Measurements from ENCODE around the gene NHS. TPM values are rescaled to one million over a fixed set of nuclear protein-coding genes. Genes with fewer than 3 reads are reported as not detected.

Gene NHS
- polyA plus RNA-seq, 2 of the 4 experiments (the other 2 are of a cell fraction): 3.6 to 5.0 TPM

- Histone ChIP-seq H3K9me3 (no peaks in the 10 kb centered on the region), H3K4me2 (no peak overlapping the region), H3K4me3 (no peak overlapping the region), H3K4me1 (peaks cover 29% of the 10 kb centered on the region; the same call in 2 of the 3 replicates), H3K27ac (no peak overlapping the region)
- ChIA-PET CTCF (interaction anchor here (0.8 to 1.3 kb wide), 2 partner anchors 47 to 463 kb away, joined by 3 to 4 read pairs; no protein-coding TSS in a partner anchor), POLR2A (no interaction called here)
- FAIRE-seq (no peak), ATAC-seq (no peak), DNase-seq (ENCODE audit: low read depth in 1 of 2, low spot score in 1 of 2) (no peak)
- TF ChIP-seq CHD4 (IDR thresholded peaks at IDR 0.05; ENCODE audit: borderline replicate concordance) (no peak), ZFP36 (IDR thresholded peaks at IDR 0.05; ENCODE audit: borderline replicate concordance, partially characterized antibody) (no peak), PHF8 (IDR thresholded peaks at IDR 0.05; ENCODE audit: borderline replicate concordance, low read depth) (no peak), KDM1A (IDR thresholded peaks at IDR 0.05; ENCODE audit: low read depth) (no peak), EP300 (IDR thresholded peaks at IDR 0.05) (no peak), ESRRA (IDR thresholded peaks at IDR 0.05; ENCODE audit: borderline replicate concordance, low read length) (no peak), BHLHE40 (IDR thresholded peaks at IDR 0.05; ENCODE audit: low read depth, low read length) (no peak), CHD2 (IDR thresholded peaks at IDR 0.05; ENCODE audit: low read length, partially characterized antibody) (no peak), JUNB (IDR thresholded peaks at IDR 0.05) (no peak), BCL3 (IDR thresholded peaks at IDR 0.05) (no peak)
- WGBS (ENCODE audit: missing lambda C conversion rate): 90% methylated on average over 2 of the region's 2 CpGs
Measured at GRCh38 chrX:17705211-17705610, 330.2 kb downstream of the NHS start.

- TF ChIP-seq CHD4 (IDR thresholded peaks at IDR 0.05; ENCODE audit: borderline replicate concordance): no peak
- no peak for TF ChIP-seq CBX8 (IDR thresholded peaks at IDR 0.05)
- peak; percentile 35 to 63; a peak in 2 of 4 replicates for TF ChIP-seq CEBPB (IDR thresholded peaks at IDR 0.05)
- H3K4me2 ChIP-seq: peak overlapping the region; percentile 44
- WGBS (ENCODE audit: missing lambda C conversion rate): 89% methylated on average over 4 of the region's 4 CpGs
- DNase-seq (ENCODE audit: low read depth in 1 of 2, low spot score in 1 of 2) (peak; percentile 15 to 55), FAIRE-seq (no peak), ATAC-seq (peak; percentile 75 to 87)
- H3K9me3 ChIP-seq: no peaks in the 10 kb centered on the region
- no peak overlapping the region for H3K4me3 ChIP-seq
- ChIA-PET CTCF (interaction anchor here (1.3 to 1.6 kb wide), 2 partner anchors 15 to 585 kb away, joined by 4 to 5 read pairs; no protein-coding TSS in a partner anchor), POLR2A (no interaction called here)
- H3K27ac ChIP-seq: peak overlapping the region in 1 of 2 experiments; percentile 37; a peak in 2 of 6 replicates
- H3K4me1 ChIP-seq: peaks cover 29% of the 10 kb centered on the region; the same call in 2 of the 3 replicates
Measured at GRCh38 chrX:17706676-17707075, 331.7 kb downstream of the NHS start.

GRCh38 chrX:17707731-17708130 lies 332.7 kb downstream of the NHS start:
- TF ChIP-seq CEBPB (IDR thresholded peaks at IDR 0.05) (no peak), ZFP36 (IDR thresholded peaks at IDR 0.05; ENCODE audit: borderline replicate concordance, partially characterized antibody) (no peak), CBX8 (IDR thresholded peaks at IDR 0.05) (no peak), RAD21 (conservative IDR thresholded peaks at IDR 0.05 in 1 of 2, IDR thresholded peaks at IDR 0.05 in 1 of 2) (no peak)
- ChIA-PET CTCF (interaction anchor here (1.3 kb wide), 1 partner anchor 586 kb away, joined by 5 read pairs; no protein-coding TSS in a partner anchor), POLR2A (no interaction called here)
- Histone ChIP-seq H3K27ac (0 out of 6 replicates have a peak overlapping the region, but pooled peaks of 1 of the 2 experiments have one; percentile 2), H3K4me1 (peaks cover 23% of the 10 kb centered on the region; the same call in 2 of the 3 replicates), H3K9me3 (no peaks in the 10 kb centered on the region), H3K4me2 (no peak overlapping the region; the same call in 2 of the 3 replicates), H3K4me3 (no peak overlapping the region)
- no peak for DNase-seq (ENCODE audit: low read depth in 1 of 2, low spot score in 1 of 2)
- FAIRE-seq: no peak
- no peak for ATAC-seq
- 88% methylated on average over 3 of the region's 3 CpGs for WGBS (ENCODE audit: missing lambda C conversion rate)

GRCh38 chrX:17710871-17711301 lies 335.9 kb downstream of the NHS start:
- Histone ChIP-seq H3K4me2 (no peak overlapping the region), H3K9me3 (no peaks in the 10 kb centered on the region), H3K4me3 (no peak overlapping the region), H3K4me1 (peaks cover 18% of the 10 kb centered on the region; the same call in 2 of the 3 replicates), H3K27ac (no peak overlapping the region)
- CTCF ChIA-PET: interaction anchor here (2.5 kb wide), 1 partner anchor 21 kb away, joined by 6 read pairs; no protein-coding TSS in a partner anchor
- DNase-seq (ENCODE audit: low read depth in 1 of 2, low spot score in 1 of 2) (no peak), FAIRE-seq (no peak), ATAC-seq (no peak)
- TF ChIP-seq ZNF302 (CRISPR knock-in tag; IDR thresholded peaks at IDR 0.05) (no peak), CEBPB (IDR thresholded peaks at IDR 0.05) (no peak), BHLHE40 (IDR thresholded peaks at IDR 0.05; ENCODE audit: low read depth, low read length) (no peak), SREBF2 (IDR thresholded peaks at IDR 0.05) (no peak), HEYL (CRISPR knock-in tag; IDR thresholded peaks at IDR 0.05) (no peak), KDM1A (IDR thresholded peaks at IDR 0.05; ENCODE audit: low read depth) (no peak), HOXB5 (CRISPR knock-in tag; IDR thresholded peaks at IDR 0.05) (no peak), RCOR1 (IDR thresholded peaks at IDR 0.05; ENCODE audit: low read depth, low read length) (no peak)
- WGBS (ENCODE audit: missing lambda C conversion rate): 85% methylated on average over 1 of the region's 1 CpG
- POLR2A ChIA-PET: no interaction called here

Data from A549 (cell line).